ENCODE results near the gene TRIB2.

DNA sequence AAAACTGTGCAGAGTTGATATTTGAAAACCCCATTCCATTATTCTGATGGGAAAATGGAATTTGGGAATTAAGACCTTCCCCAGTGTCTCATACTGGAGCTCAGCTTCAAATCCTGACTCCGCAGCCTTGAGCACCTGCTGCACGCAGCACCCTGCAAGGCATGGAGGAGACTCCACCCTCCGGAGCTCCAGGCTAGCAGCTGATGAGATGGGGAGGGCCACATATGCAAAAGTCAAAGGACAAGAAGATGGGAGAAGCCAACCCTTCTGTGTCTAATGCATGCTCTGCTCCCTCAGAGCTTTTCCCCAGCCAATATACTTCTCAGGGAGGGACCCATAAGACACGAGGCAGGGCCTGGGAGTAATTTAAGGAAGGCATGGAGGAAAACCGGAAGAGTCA, 34.7 kb upstream of the TRIB2 start:
- TF ChIP-seq POLR2A (IDR thresholded peaks at IDR 0.05; ENCODE audit: low read depth, low read length) (no peak), TAF1 (IDR thresholded peaks at IDR 0.05; ENCODE audit: borderline replicate concordance, low read depth, low read length) (no peak)

Measured in GM12892 (cell line).